ENCODE measurements around the gene FAF2. TPM values are rescaled to one million over a fixed set of nuclear protein-coding genes. Genes with fewer than 3 reads are reported as not detected.

Gene FAF2
- total and polyA plus RNA-seq, 9 donors = 22.6 to 33.0 (median 27.1) TPM

- 88% methylated on average over 16 of the region's 26 CpGs for WGBS (ENCODE audit: insufficient coverage)
- Histone ChIP-seq H3K27ac (ENCODE audit: low read length) (no peak overlapping the region), H3K4me3 (ENCODE audit: low read length) (no peak overlapping the region), H3K27me3 (ENCODE audit: control insufficient read depth, insufficient read depth, low read length) (no peaks in the 10 kb centered on the region), H3K36me3 (ENCODE audit: control insufficient read depth, insufficient read depth, low read length) (peaks cover 50% of the 10 kb centered on the region), H3K4me1 (ENCODE audit: control insufficient read depth, insufficient read depth, low read length) (peaks cover 57% of the 10 kb centered on the region), H3K9me3 (replicated peaks; ENCODE audit: control insufficient read depth, low read depth, low read length) (no peaks in the 10 kb centered on the region)
- DNase-seq = no peak
Measured at GRCh38 chr5:176529116-176529740, 81.0 kb downstream of the FAF2 start.

GRCh38 chr5:176529741-176530141 is 81.6 kb downstream of the FAF2 start:
- H3K36me3 ChIP-seq (ENCODE audit: control insufficient read depth, insufficient read depth, low read length) = peaks cover 54% of the 10 kb centered on the region

DNA sequence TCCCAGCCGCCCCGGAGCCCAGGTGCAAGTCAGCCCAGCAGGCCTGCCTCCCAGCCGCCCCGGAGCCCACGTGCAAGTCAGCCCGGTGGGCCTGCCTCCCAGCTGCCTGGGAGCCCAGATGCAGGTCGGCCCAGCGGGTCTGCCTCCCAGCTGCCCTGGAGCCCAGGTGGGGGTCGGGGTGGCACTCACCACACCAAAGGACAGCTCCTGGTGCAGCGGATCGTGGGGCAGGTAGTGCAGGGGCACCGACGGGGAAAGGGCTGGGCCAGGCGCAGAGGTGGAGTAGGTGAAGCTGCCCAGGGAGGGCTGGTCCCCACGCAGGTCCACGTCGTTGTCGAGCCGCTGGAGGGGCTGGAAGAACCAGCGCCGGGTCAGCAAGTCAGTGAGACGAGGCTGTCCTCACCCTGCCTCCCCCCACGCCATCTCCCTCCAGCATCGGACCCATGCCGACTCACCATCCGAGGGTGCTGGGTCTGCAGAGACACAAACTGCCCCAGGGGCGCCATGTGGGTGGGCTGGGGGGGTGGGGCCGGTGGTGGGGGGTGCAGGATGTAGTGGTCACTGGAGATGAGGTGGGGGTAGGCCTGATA is 82.3 kb downstream of the FAF2 start:
- DNase-seq = no peak
- 80% methylated on average over 21 of the region's 28 CpGs for WGBS (ENCODE audit: insufficient coverage)
- peaks cover 62% of the 10 kb centered on the region for H3K36me3 ChIP-seq (ENCODE audit: control insufficient read depth, insufficient read depth, low read length)
- H3K27ac ChIP-seq (ENCODE audit: low read length) = peak overlapping the region; percentile 59
- H3K9me3 ChIP-seq (replicated peaks; ENCODE audit: control insufficient read depth, low read depth, low read length) = no peaks in the 10 kb centered on the region
- no peaks in the 10 kb centered on the region for H3K27me3 ChIP-seq (ENCODE audit: control insufficient read depth, insufficient read depth, low read length)
- H3K4me3 ChIP-seq (ENCODE audit: low read length) = no peak overlapping the region
- H3K4me1 ChIP-seq (ENCODE audit: control insufficient read depth, insufficient read depth, low read length) = peaks cover 70% of the 10 kb centered on the region

More at GRCh38 chr5:176529741-176530141, 81.6 kb downstream of the FAF2 start:
- no peaks in the 10 kb centered on the region for H3K27me3 ChIP-seq (ENCODE audit: control insufficient read depth, insufficient read depth, low read length)
- no peak for DNase-seq
- no peak overlapping the region for H3K4me3 ChIP-seq (ENCODE audit: low read length)
- H3K9me3 ChIP-seq (replicated peaks; ENCODE audit: control insufficient read depth, low read depth, low read length) = no peaks in the 10 kb centered on the region
- H3K27ac ChIP-seq (ENCODE audit: low read length) = no peak overlapping the region
- H3K4me1 ChIP-seq (ENCODE audit: control insufficient read depth, insufficient read depth, low read length) = peaks cover 63% of the 10 kb centered on the region
- WGBS (ENCODE audit: insufficient coverage) = 65% methylated on average over 6 of the region's 11 CpGs

DNA sequence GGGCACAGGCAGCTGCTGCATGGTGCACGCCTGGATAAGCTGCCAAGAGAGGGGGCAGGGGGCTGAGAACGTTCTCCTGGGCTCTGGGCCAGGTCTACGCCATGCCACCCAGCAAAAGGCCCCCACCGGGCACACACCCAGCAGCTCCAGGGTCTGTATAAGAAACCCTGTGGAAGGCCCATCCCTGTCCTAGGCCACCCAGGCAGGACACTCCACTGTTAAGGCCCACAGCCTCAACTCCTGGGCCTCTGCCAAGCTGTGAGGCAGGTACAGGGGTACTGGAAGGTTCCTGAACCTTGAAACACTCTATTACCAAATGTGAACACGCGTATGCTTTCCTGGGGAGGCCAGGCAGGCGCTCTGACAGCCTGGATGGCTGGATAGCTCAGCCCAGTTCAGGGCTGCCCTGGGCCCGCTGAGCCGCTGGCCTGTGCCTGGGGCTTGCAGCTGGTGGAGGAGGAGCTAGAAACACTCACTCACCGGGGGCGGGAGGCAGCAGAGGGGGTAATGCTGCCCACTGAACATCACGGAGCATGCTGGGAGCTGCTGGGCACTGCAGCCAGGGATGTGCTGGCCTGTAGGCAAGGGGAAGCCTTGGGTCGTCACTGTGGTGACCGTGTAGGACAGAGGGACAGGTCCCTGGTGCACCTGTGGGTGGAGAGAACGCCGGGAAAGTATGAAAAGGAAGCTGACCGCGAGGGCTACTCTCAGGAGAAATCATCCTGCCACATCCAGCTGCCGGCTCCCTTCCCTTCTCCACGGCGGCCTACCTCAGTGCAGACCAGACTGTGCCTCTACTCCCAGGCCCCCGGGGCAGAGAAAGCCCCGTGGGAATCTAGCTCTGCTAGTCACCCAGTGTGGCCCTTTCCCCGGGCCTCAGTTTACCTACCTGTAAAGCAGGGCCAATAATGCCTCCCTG is 83.1 kb downstream of the FAF2 start:
- no peaks in the 10 kb centered on the region for H3K27me3 ChIP-seq (ENCODE audit: control insufficient read depth, insufficient read depth, low read length)
- H3K27ac ChIP-seq (ENCODE audit: low read length) = peak overlapping the region; percentile 59
- WGBS (ENCODE audit: insufficient coverage) = 28% methylated on average over 19 of the region's 24 CpGs
- H3K4me3 ChIP-seq (ENCODE audit: low read length) = no peak overlapping the region
- H3K36me3 ChIP-seq (ENCODE audit: control insufficient read depth, insufficient read depth, low read length) = peaks cover 64% of the 10 kb centered on the region
- peak; percentile 81 for DNase-seq
- no peaks in the 10 kb centered on the region for H3K9me3 ChIP-seq (replicated peaks; ENCODE audit: control insufficient read depth, low read depth, low read length)
- H3K4me1 ChIP-seq (ENCODE audit: control insufficient read depth, insufficient read depth, low read length) = peaks cover 75% of the 10 kb centered on the region

- DNase-seq = no peak
- peaks cover 64% of the 10 kb centered on the region for H3K36me3 ChIP-seq (ENCODE audit: control insufficient read depth, insufficient read depth, low read length)
- H3K4me1 ChIP-seq (ENCODE audit: control insufficient read depth, insufficient read depth, low read length) = peaks cover 75% of the 10 kb centered on the region
- H3K4me3 ChIP-seq (ENCODE audit: low read length) = no peak overlapping the region
- peak overlapping the region; percentile 59 for H3K27ac ChIP-seq (ENCODE audit: low read length)
- H3K27me3 ChIP-seq (ENCODE audit: control insufficient read depth, insufficient read depth, low read length) = no peaks in the 10 kb centered on the region
- H3K9me3 ChIP-seq (replicated peaks; ENCODE audit: control insufficient read depth, low read depth, low read length) = no peaks in the 10 kb centered on the region
- WGBS (ENCODE audit: insufficient coverage) = 83% methylated on average over 22 of the region's 28 CpGs
Measured at GRCh38 chr5:176531902-176532493, 83.8 kb downstream of the FAF2 start.

- Histone ChIP-seq H3K4me1 (ENCODE audit: control insufficient read depth, insufficient read depth, low read length) (peaks cover 75% of the 10 kb centered on the region), H3K4me3 (ENCODE audit: low read length) (no peak overlapping the region), H3K27me3 (ENCODE audit: control insufficient read depth, insufficient read depth, low read length) (no peaks in the 10 kb centered on the region), H3K9me3 (replicated peaks; ENCODE audit: control insufficient read depth, low read depth, low read length) (no peaks in the 10 kb centered on the region), H3K36me3 (ENCODE audit: control insufficient read depth, insufficient read depth, low read length) (peaks cover 57% of the 10 kb centered on the region), H3K27ac (ENCODE audit: low read length) (peak overlapping the region; percentile 31)
- WGBS (ENCODE audit: insufficient coverage) = 74% methylated on average over 5 of the region's 9 CpGs
- DNase-seq = no peak
Measured at GRCh38 chr5:176532795-176533194, 84.6 kb downstream of the FAF2 start.

GRCh38 chr5:176533390-176533789 is 85.2 kb downstream of the FAF2 start:
- peak; percentile 72 for DNase-seq
- no peak overlapping the region for H3K4me3 ChIP-seq (ENCODE audit: low read length)
- WGBS (ENCODE audit: insufficient coverage) = 5% methylated on average over 5 of the region's 8 CpGs

GRCh38 chr5:176533894-176534611 is 85.9 kb downstream of the FAF2 start:
- no peak overlapping the region for H3K4me3 ChIP-seq (ENCODE audit: low read length)
- WGBS (ENCODE audit: insufficient coverage) = 23% methylated on average over 8 of the region's 10 CpGs
- H3K27ac ChIP-seq (ENCODE audit: low read length) = peak overlapping the region; percentile 18
- no peaks in the 10 kb centered on the region for H3K9me3 ChIP-seq (replicated peaks; ENCODE audit: control insufficient read depth, low read depth, low read length)
- peak; percentile 31 for DNase-seq
- peaks cover 44% of the 10 kb centered on the region for H3K36me3 ChIP-seq (ENCODE audit: control insufficient read depth, insufficient read depth, low read length)
- peaks cover 70% of the 10 kb centered on the region for H3K4me1 ChIP-seq (ENCODE audit: control insufficient read depth, insufficient read depth, low read length)
- no peaks in the 10 kb centered on the region for H3K27me3 ChIP-seq (ENCODE audit: control insufficient read depth, insufficient read depth, low read length)

More at GRCh38 chr5:176533390-176533789, 85.2 kb downstream of the FAF2 start:
- no peaks in the 10 kb centered on the region for H3K9me3 ChIP-seq (replicated peaks; ENCODE audit: control insufficient read depth, low read depth, low read length)
- peaks cover 75% of the 10 kb centered on the region for H3K4me1 ChIP-seq (ENCODE audit: control insufficient read depth, insufficient read depth, low read length)
- H3K36me3 ChIP-seq (ENCODE audit: control insufficient read depth, insufficient read depth, low read length) = peaks cover 51% of the 10 kb centered on the region
- H3K27ac ChIP-seq (ENCODE audit: low read length) = no peak overlapping the region
- no peaks in the 10 kb centered on the region for H3K27me3 ChIP-seq (ENCODE audit: control insufficient read depth, insufficient read depth, low read length)

GRCh38 chr5:176534640-176535039 is 86.5 kb downstream of the FAF2 start:
- no peak for DNase-seq
- Histone ChIP-seq H3K4me3 (ENCODE audit: low read length) (no peak overlapping the region), H3K9me3 (replicated peaks; ENCODE audit: control insufficient read depth, low read depth, low read length) (no peaks in the 10 kb centered on the region), H3K27me3 (ENCODE audit: control insufficient read depth, insufficient read depth, low read length) (no peaks in the 10 kb centered on the region), H3K4me1 (ENCODE audit: control insufficient read depth, insufficient read depth, low read length) (peaks cover 64% of the 10 kb centered on the region), H3K36me3 (ENCODE audit: control insufficient read depth, insufficient read depth, low read length) (peaks cover 38% of the 10 kb centered on the region), H3K27ac (ENCODE audit: low read length) (peak overlapping the region; percentile 18)
- 63% methylated on average over 3 of the region's 4 CpGs for WGBS (ENCODE audit: insufficient coverage)
